Parathyroid adenoma (tissue), 2 donors: ENCODE measurements around the gene VPS13D.

Experiments used
- H2AFZ ChIP-seq: fragments of 300-600 bp; sonication (generic); one replicate; pipeline ENCODE4 v1.7.0; 2017; ENCODE audit warnings: antibody characterized with exemption, mild to moderate bottlenecking
- H3K27ac ChIP-seq: fragments of 300-600 bp; sonication (generic); one replicate; pipeline ENCODE4 v1.7.0; 2017
- H3K27me3 ChIP-seq: fragments of 300-600 bp; sonication (generic); one replicate; pipeline ENCODE4 v1.7.0; 2017; ENCODE audit warnings: low read length; ENCODE audit not compliant: control insufficient read depth, insufficient read depth
- H3K36me3 ChIP-seq: fragments of 300-600 bp; sonication (generic); one replicate; pipeline ENCODE4 v1.7.0; 2017; ENCODE audit warnings: low read length; ENCODE audit not compliant: control insufficient read depth, insufficient read depth
- H3K4me1 ChIP-seq: fragments of 300-600 bp; sonication (generic); one replicate; pipeline ENCODE4 v1.7.0; 2017; ENCODE audit warnings: control low read depth
- H3K4me2 ChIP-seq: fragments of 300-600 bp; sonication (generic); one replicate; pipeline ENCODE4 v1.7.0; 2017; ENCODE audit warnings: low read length
- H3K4me3 ChIP-seq: fragments of 300-600 bp; sonication (generic); one replicate; pipeline ENCODE4 v1.7.0; 2017; ENCODE audit warnings: low read depth, low read length
- H3K79me2 ChIP-seq: fragments of 300-600 bp; sonication (generic); one replicate; pipeline ENCODE4 v1.7.0; 2017; ENCODE audit warnings: control low read depth
- H3K9ac ChIP-seq: fragments of 300-600 bp; sonication (generic); one replicate; pipeline ENCODE4 v1.7.0; 2017; ENCODE audit warnings: mild to moderate bottlenecking
- H3K9me3 ChIP-seq: fragments of 300-600 bp; sonication (generic); one replicate; pipeline ENCODE4 v1.7.0; 2017; ENCODE audit warnings: low read length; ENCODE audit not compliant: control insufficient read depth
- CTCF ChIP-seq: fragments of 300-600 bp; sonication (generic); IDR thresholded peaks from one replicate; pipeline ENCODE4 v1.7.0; 2017; ENCODE audit warnings: antibody characterized with exemption, mild to moderate bottlenecking
- donor health status: primary hyperparathyroidism.

Gene VPS13D

GRCh38 chr1:12398479-12398878 lies 168.6 kb downstream of the VPS13D start:
- H2AFZ ChIP-seq, result no peak overlapping the region
- H3K4me3 ChIP-seq, result no peak overlapping the region
- H3K79me2 ChIP-seq, result no peaks in the 10 kb centered on the region
- no peak overlapping the region for H3K27ac ChIP-seq
- H3K27me3 ChIP-seq, result no peaks in the 10 kb centered on the region
- no peaks in the 10 kb centered on the region for H3K36me3 ChIP-seq
- TF ChIP-seq CTCF, result no peak
- H3K9me3 ChIP-seq, result no peaks in the 10 kb centered on the region
- H3K9ac ChIP-seq, result no peak overlapping the region
- H3K4me1 ChIP-seq, result peaks cover 3% of the 10 kb centered on the region
- H3K4me2 ChIP-seq, result no peak overlapping the region

- no peak for TF ChIP-seq CTCF
- H3K9ac ChIP-seq, result no peak overlapping the region
- H2AFZ ChIP-seq, result no peak overlapping the region
- H3K4me3 ChIP-seq, result no peak overlapping the region
- H3K9me3 ChIP-seq, result no peaks in the 10 kb centered on the region
- H3K36me3 ChIP-seq, result no peaks in the 10 kb centered on the region
- H3K4me1 ChIP-seq, result peaks cover 3% of the 10 kb centered on the region
- H3K4me2 ChIP-seq, result peak overlapping the region; percentile 32
- no peaks in the 10 kb centered on the region for H3K27me3 ChIP-seq
- H3K27ac ChIP-seq, result no peak overlapping the region
- H3K79me2 ChIP-seq, result no peaks in the 10 kb centered on the region
Observed at GRCh38 chr1:12400027-12400693, 170.3 kb downstream of the VPS13D start.

- no peak overlapping the region for H3K9ac ChIP-seq
- no peak overlapping the region for H3K4me2 ChIP-seq
- peaks cover 3% of the 10 kb centered on the region for H3K4me1 ChIP-seq
- no peak for TF ChIP-seq CTCF
- no peak overlapping the region for H2AFZ ChIP-seq
- H3K27me3 ChIP-seq, result no peaks in the 10 kb centered on the region
- no peak overlapping the region for H3K27ac ChIP-seq
- H3K36me3 ChIP-seq, result no peaks in the 10 kb centered on the region
- H3K79me2 ChIP-seq, result no peaks in the 10 kb centered on the region
- H3K4me3 ChIP-seq, result no peak overlapping the region
- H3K9me3 ChIP-seq, result no peaks in the 10 kb centered on the region
Observed at GRCh38 chr1:12402159-12402673, 172.4 kb downstream of the VPS13D start.

GRCh38 chr1:12402842-12403241 lies 173.0 kb downstream of the VPS13D start:
- H3K4me3 ChIP-seq, result no peak overlapping the region
- H3K27ac ChIP-seq, result no peak overlapping the region
- no peaks in the 10 kb centered on the region for H3K36me3 ChIP-seq
- H2AFZ ChIP-seq, result no peak overlapping the region
- no peak overlapping the region for H3K4me2 ChIP-seq
- H3K79me2 ChIP-seq, result no peaks in the 10 kb centered on the region
- no peaks in the 10 kb centered on the region for H3K9me3 ChIP-seq
- peaks cover 3% of the 10 kb centered on the region for H3K4me1 ChIP-seq
- no peak overlapping the region for H3K9ac ChIP-seq
- H3K27me3 ChIP-seq, result no peaks in the 10 kb centered on the region
- TF ChIP-seq CTCF, result no peak

GRCh38 chr1:12404918-12405317 lies 175.1 kb downstream of the VPS13D start:
- Histone ChIP-seq H3K27me3 (no peaks in the 10 kb centered on the region), H3K4me3 (no peak overlapping the region), H3K4me2 (no peak overlapping the region), H2AFZ (no peak overlapping the region), H3K36me3 (no peaks in the 10 kb centered on the region), H3K79me2 (no peaks in the 10 kb centered on the region), H3K27ac (no peak overlapping the region), H3K9me3 (no peaks in the 10 kb centered on the region), H3K9ac (no peak overlapping the region), H3K4me1 (peaks cover 5% of the 10 kb centered on the region)
- TF ChIP-seq CTCF, result no peak
